HFF-Myc (cell line): ENCODE data around the gene PLA2G1B.
"Not testable (repeated sequence)": the region's sequence is repeated elsewhere in the genome, so short reads cannot be mapped to it uniquely, and the experiment has no call there.

Experiments used
- DNase-seq: peaks from one replicate; pipeline ENCODE4 v3.0.0-alpha.2; 2011; ENCODE audit warnings: low read depth; ENCODE audit errors: extremely low read depth
- H3K4me3 ChIP-seq: replicated peaks from 2 replicates; pipeline ENCODE4 v1.5.1; 2011; ENCODE audit warnings: low read depth, mild to moderate bottlenecking, control low read depth, low read length
- TF ChIP-seq, protein P1 (sequence below): IDR thresholded peaks from 2 replicates; pipeline ENCODE4 v1.5.1; 2012; ENCODE audit warnings: mild to moderate bottlenecking, low read depth, low read length, control low read depth; ENCODE audit errors: missing control alignments

Gene PLA2G1B

DNA sequence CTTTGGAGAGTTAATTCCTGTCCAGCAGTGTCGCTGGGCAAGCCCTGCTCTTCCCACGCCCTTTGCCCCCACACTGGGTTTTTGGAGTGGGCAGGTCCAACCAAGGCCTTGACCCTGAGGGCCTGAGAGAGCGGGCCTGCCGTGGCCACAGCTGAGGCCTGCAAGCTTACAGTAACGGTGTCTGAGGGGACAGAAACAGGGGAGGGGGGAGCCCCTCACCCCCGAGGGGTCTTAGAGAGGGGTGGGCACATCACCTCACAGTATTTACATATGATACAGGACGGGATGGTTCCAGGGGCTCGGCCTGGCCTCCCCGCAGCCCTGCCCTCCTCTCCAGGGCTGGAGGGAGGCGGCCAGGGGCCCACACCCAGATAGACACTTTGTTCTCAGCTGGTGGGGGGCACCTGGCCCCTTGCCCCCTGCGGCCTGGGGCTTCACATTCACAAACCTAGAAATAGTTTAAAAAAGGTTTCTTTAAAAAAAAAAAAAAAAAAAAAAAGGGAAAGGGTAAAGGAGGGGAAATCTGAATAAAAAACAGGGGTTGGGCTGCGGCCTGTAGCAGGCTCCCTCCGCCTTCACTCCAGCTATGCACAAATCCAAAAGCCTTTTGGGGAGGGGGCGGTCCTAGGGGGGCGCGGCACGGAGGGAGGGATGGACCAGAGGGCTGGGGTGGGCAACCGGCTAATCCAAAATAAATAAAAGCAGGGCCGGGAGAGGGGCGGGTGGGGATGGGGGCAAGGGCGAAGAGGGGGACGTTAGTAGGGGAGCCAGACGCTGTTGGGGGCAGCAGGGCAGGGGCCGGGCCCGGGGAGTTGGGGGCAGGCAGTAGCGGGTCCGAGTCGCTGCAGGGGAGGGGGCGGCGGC is 14.8 kb upstream of the PLA2G1B start:
- no peak overlapping the region for H3K4me3 ChIP-seq
- TF ChIP-seq, protein P1, sequence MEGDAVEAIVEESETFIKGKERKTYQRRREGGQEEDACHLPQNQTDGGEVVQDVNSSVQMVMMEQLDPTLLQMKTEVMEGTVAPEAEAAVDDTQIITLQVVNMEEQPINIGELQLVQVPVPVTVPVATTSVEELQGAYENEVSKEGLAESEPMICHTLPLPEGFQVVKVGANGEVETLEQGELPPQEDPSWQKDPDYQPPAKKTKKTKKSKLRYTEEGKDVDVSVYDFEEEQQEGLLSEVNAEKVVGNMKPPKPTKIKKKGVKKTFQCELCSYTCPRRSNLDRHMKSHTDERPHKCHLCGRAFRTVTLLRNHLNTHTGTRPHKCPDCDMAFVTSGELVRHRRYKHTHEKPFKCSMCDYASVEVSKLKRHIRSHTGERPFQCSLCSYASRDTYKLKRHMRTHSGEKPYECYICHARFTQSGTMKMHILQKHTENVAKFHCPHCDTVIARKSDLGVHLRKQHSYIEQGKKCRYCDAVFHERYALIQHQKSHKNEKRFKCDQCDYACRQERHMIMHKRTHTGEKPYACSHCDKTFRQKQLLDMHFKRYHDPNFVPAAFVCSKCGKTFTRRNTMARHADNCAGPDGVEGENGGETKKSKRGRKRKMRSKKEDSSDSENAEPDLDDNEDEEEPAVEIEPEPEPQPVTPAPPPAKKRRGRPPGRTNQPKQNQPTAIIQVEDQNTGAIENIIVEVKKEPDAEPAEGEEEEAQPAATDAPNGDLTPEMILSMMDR = no peak
- DNase-seq = no peak

DNA sequence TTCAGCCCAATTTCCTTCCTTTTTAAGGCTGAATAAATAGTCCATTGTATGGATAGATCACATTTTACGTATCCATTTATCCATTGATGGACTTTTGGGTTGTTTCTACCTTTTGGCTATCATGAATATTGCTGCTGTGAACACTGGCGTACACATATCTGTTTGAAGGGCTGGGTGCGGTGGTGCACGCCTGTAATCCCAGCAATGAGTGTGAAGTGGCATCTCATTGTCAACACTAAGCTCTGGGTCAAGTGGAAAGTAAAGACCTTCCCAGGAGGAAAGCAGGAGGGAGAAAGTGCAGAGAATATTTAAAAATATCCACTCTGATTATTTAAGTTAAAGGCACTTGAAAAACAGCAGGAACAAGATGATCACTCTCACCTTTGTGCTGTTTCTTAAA is 11.7 kb upstream of the PLA2G1B start:
- no peak overlapping the region for H3K4me3 ChIP-seq
- DNase-seq = no peak
- TF ChIP-seq, protein P1 = no peak

DNA sequence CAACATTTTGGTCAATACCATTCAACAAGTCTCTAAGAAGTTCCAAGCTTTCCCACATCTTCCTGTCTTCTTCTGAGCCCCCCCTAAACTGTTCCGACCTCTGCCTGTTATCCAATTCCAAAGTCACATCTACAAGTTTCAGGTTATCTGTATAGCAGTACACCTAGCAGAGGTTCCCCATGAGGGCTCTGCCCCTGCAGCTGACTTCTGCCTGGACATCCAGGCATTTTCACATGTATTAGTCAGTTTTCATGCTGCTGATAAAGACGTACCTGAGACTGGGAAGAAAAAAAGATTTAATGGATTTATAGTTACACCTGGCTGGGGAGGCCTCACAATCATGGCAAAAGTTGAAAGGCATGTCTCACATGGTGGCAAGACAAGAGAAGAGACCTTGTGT is 10.2 kb upstream of the PLA2G1B start:
- DNase-seq = no peak
- TF ChIP-seq, protein P1 = no peak
- no peak overlapping the region for H3K4me3 ChIP-seq

DNA sequence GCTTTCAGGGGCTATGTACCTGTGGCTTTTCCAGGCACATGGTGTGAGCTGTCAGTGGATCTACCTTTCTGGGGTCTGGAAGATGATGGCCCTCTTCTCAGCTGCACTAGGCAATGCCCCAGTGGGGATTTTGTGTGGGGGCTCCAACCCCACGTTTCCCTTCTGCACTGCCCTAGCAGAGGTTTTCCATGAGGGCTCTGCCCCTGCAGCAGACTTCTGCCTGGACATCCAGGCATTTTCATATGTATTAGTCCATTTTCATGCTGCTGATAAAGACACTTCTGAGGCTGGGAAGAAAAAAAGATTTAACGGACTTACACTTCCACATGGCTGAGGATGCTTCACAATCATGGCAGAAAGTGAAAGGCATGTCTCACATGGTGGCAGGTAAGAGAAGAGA is 8.8 kb upstream of the PLA2G1B start:
- H3K4me3 ChIP-seq, DNase-seq: not testable (repeated sequence)

DNA sequence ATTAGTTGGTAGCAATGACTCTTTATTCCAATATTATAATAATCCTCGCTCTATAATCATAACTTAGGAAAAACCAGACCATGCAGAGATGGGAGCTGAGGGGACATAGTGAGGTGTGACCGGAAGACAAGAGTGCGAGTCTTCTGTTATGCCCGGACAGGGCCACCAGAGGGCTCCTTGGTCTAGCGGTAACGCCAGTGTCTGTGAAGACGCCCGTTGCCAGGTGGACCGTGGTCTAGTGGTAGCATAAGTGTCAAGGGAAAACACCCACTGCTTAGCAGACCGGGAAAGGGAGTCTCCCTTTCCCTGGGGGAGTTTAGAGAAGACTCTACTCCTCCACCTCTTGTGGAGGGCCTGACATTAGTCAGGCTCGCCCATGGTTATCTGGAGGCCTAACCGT is 7.9 kb upstream of the PLA2G1B start:
- TF ChIP-seq, protein P1 = peak; percentile 64
- DNase-seq, H3K4me3 ChIP-seq: not testable (repeated sequence)

DNA sequence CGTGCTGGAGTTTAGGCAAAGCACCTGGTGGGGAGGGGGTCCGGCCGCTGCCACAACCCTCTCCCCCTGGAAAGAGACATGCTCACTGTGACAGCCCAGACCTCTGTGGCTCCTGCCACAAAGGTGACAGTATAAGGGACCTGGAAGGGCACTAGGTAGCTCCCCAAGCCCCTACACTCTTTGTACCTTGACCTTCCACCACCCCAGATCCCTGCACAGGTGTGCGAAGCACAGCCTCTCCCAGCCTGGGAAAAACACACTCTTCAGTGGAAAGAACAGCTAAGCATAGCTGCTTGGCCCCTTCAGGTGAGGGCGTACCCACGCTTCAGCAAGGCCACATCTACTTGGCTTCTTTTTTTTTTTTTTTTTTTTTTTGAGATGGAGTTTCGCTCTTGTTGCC is 4.9 kb upstream of the PLA2G1B start:
- H3K4me3 ChIP-seq = no peak overlapping the region

DNA sequence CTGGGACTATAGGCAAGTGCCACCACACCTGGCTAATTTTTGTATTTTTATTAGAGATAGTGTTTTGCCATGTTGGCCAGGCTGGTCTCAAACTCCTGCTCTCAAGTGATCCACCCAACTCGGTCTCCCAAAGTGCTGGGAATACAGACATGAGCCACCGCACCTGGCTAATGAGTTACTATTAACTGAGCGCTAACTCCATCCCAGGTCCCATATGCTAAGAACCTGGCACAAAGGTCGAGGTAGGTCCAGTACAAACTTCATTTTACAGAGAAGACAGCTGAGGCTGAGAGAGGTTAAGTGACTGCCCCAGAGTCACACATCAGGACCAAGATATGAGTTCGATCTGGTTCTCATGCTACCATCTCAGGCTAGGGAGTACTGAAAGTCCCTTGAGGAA is 4.5 kb upstream of the PLA2G1B start:
- no peak overlapping the region for H3K4me3 ChIP-seq
- DNase-seq = no peak
- TF ChIP-seq, protein P1 = no peak

More for the DNA sequence above, 4.9 kb upstream of the PLA2G1B start:
- no peak for DNase-seq
- TF ChIP-seq, protein P1 = no peak
